BJ (cell line): ENCODE results near the gene CD207. TPM values are rescaled to one million over a fixed set of nuclear protein-coding genes. Genes with fewer than 3 reads are reported as not detected.

Experiments
- CTCF ChIA-PET: fragments of 350-600 bp; formaldehyde crosslinking; extraction: SDS; loops from one replicate; lab custom pipeline; 2021; ENCODE audit warnings: antibody characterized with exemption, inconsistent platforms; lab: Yijun Ruan, JAX
- POLR2A ChIA-PET: fragments of 300-600 bp; sonication (Branson Sonifier 250); formaldehyde crosslinking; extraction: SDS; loops from one replicate; lab custom pipeline; 2021; ENCODE audit warnings: antibody characterized with exemption; lab: Charles Lee
- DNase-seq: peaks from one replicate; pipeline ENCODE4 v3.0.0-alpha.2; 2011; ENCODE audit warnings: low read depth
- H3K27me3 ChIP-seq: 2 replicates; pipeline ENCODE4 v1.6.0; 2011; ENCODE audit warnings: low read length; ENCODE audit not compliant: control insufficient read depth, insufficient read depth
- H3K36me3 ChIP-seq: 2 replicates; pipeline ENCODE4 v1.5.1; 2011; ENCODE audit warnings: low read length; ENCODE audit not compliant: control insufficient read depth, insufficient read depth
- H3K4me3 ChIP-seq: 2 replicates; pipeline ENCODE4 v1.5.1; 2011; ENCODE audit warnings: low read depth, mild to moderate bottlenecking, control low read depth, low read length
- CTCF ChIP-seq: IDR thresholded peaks from 2 replicates; pipeline ENCODE4 v1.5.1; 2011; ENCODE audit warnings: low read depth, mild to moderate bottlenecking, control low read depth, inconsistent platforms, low read length, moderate library complexity; ENCODE audit not compliant: insufficient read depth
- polyA plus RNA-seq: library from polyadenylated mRNA; depleted of rRNA; stranded (reverse); fragments of >200 nt; gene quantifications from 2 replicates; pipeline ENCODE4 v1.2.3, GENCODE V29; 2011

Gene CD207
- polyA plus RNA-seq, 1 experiment = not detected

- 0 out of 2 replicates have a peak, but pooled peaks cover 3% of the 10 kb centered on the region for H3K27me3 ChIP-seq
- CTCF ChIA-PET = no interaction called here
- H3K4me3 ChIP-seq = no peak overlapping the region
- H3K36me3 ChIP-seq = no peaks in the 10 kb centered on the region
- POLR2A ChIA-PET = no interaction called here
- TF ChIP-seq CTCF = no peak
- DNase-seq = no peak
Measured at GRCh38 chr2:70808983-70809958, 26.3 kb downstream of the CD207 start.

DNA sequence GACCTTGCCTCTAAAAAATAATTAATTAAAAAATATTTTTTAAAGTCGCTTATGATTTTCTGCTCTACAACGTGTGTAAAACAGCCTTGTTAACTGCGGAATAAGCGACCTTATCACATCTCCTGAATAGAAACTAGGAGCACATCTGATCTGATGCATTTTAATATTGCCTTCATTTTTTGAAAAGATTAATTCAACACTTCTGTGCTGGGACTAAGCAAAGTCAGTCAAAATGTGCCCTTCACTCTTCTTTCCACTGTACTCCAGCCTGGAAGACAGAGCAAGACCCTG, 27.8 kb downstream of the CD207 start:
- H3K4me3 ChIP-seq = no peak overlapping the region
- no peak for DNase-seq
- TF ChIP-seq CTCF = no peak
- POLR2A ChIA-PET = no interaction called here
- CTCF ChIA-PET = no interaction called here
- no peaks in the 10 kb centered on the region for H3K27me3 ChIP-seq
- H3K36me3 ChIP-seq = no peaks in the 10 kb centered on the region

DNA sequence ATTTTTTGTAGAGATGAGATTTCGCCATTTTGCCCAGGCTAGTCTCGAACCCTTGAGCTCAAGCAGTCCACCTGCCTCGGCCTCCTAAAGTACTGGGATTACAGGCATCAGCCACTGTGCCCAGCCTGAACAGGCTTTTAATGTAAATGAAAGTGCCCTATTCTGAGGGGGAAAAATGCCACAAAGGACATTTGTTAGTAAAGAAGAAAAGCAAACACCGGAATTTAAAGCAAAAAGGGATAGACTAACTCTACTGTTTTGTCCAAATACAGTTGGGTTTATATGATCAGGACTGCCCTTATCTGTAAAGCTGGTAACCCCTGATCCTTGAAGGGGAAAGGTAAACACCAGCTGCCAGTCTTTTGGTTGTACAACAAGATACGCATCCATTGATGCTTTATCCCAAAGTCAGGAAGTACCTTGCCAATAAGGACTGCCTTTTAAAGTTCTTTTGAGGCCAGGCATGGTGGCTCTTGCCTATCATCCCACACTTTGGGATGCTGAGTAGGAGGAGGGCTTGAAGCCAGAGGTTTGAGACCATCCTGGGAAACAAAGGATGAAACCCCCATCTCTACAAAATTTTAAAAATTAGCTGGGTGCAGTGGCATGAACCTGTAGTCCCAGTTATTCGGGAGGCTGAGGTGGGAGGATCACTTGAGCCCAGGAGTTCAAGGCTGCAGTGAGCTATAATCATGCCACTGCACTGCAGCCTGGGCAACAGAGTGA, 28.4 kb downstream of the CD207 start:
- ChIA-PET CTCF (no interaction called here), POLR2A (no interaction called here)
- TF ChIP-seq CTCF = no peak
- Histone ChIP-seq H3K36me3 (no peaks in the 10 kb centered on the region), H3K27me3 (no peaks in the 10 kb centered on the region), H3K4me3 (no peak overlapping the region)
- no peak for DNase-seq

DNA sequence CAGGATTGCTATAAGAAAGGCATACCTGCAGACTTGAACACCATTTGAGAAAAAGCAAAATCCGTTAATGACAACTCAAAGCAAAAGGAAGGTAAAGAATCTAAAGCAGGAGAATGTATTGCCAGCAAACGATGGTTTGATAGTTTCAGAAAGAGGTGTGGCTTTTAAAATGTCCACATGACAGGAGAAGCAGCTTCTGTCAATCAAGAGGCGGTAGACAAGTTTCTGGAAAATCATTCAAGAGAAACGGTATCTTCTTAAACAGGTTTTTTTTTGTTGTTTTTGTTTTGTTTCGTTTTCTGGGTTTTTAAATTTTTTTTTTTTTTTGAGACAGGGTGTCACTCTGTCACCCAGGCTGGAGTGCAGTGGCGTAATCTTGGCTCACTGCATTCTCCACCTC, 29.0 kb downstream of the CD207 start:
- H3K27me3 ChIP-seq = no peaks in the 10 kb centered on the region
- DNase-seq = no peak
- TF ChIP-seq CTCF = no peak
- POLR2A ChIA-PET = no interaction called here
- H3K4me3 ChIP-seq = no peak overlapping the region
- CTCF ChIA-PET = no interaction called here
- no peaks in the 10 kb centered on the region for H3K36me3 ChIP-seq

- no peak overlapping the region for H3K4me3 ChIP-seq
- H3K36me3 ChIP-seq = no peaks in the 10 kb centered on the region
- CTCF ChIA-PET = no interaction called here
- POLR2A ChIA-PET = no interaction called here
- no peak for DNase-seq
- no peak for TF ChIP-seq CTCF
- no peaks in the 10 kb centered on the region for H3K27me3 ChIP-seq
Measured at GRCh38 chr2:70806013-70806412, 29.6 kb downstream of the CD207 start.
